Measurements from ENCODE around the gene ZDHHC14.

- TF ChIP-seq CTCF (conservative IDR thresholded peaks at IDR 0.05; ENCODE audit: low read depth, low read length) (no peak), EZH2 (IDR thresholded peaks at IDR 0.05; ENCODE audit: borderline replicate concordance, low read depth, low read length, poor library complexity, severe bottlenecking) (no peak)
Measured at GRCh38 chr6:157514659-157515496, 133.9 kb downstream of the ZDHHC14 start.

Measured in A673 (cell line).